Activated naive CD4-positive, alpha-beta T cell treated with anti-CD3 and anti-CD28 coated beads, Interleukin-2, amount 10 ng/mL, durations not matched to agents 7 days and 5 days (primary cell): ENCODE results near the gene TPSD1.
"Not testable (repeated sequence)": the region's sequence is repeated elsewhere in the genome, so short reads cannot be mapped to it uniquely, and the experiment has no call there.

Experiments
- CTCF ChIA-PET: fragments of 350-600 bp; sonication (Branson Sonifier 250); formaldehyde crosslinking; loops from one replicate; lab custom pipeline; 2021; ENCODE audit warnings: antibody characterized with exemption; lab: Charles Lee
- DNase-seq: peaks from one replicate; pipeline ENCODE4 v3.0.0-alpha.2; 2020
- H3K27ac Mint-ChIP-seq: one replicate; pipeline ENCODE4 v1.8.0; 2021; ENCODE audit warnings: mild to moderate bottlenecking, moderate library complexity, mixed read lengths
- H3K27me3 Mint-ChIP-seq: one replicate; pipeline ENCODE4 v1.8.0; 2021; ENCODE audit warnings: mild to moderate bottlenecking, mixed read lengths
- H3K36me3 Mint-ChIP-seq: one replicate; pipeline ENCODE4 v1.8.0; 2021; ENCODE audit warnings: mixed read lengths
- H3K4me1 Mint-ChIP-seq: one replicate; pipeline ENCODE4 v1.8.0; 2021; ENCODE audit warnings: mixed read lengths
- H3K4me3 Mint-ChIP-seq: one replicate; pipeline ENCODE4 v1.8.0; 2021; ENCODE audit warnings: mild to moderate bottlenecking, moderate library complexity, mixed read lengths
- H3K9me3 Mint-ChIP-seq: one replicate; pipeline ENCODE4 v1.8.0; 2021; ENCODE audit warnings: mixed read lengths

The TPSD1 gene

DNA sequence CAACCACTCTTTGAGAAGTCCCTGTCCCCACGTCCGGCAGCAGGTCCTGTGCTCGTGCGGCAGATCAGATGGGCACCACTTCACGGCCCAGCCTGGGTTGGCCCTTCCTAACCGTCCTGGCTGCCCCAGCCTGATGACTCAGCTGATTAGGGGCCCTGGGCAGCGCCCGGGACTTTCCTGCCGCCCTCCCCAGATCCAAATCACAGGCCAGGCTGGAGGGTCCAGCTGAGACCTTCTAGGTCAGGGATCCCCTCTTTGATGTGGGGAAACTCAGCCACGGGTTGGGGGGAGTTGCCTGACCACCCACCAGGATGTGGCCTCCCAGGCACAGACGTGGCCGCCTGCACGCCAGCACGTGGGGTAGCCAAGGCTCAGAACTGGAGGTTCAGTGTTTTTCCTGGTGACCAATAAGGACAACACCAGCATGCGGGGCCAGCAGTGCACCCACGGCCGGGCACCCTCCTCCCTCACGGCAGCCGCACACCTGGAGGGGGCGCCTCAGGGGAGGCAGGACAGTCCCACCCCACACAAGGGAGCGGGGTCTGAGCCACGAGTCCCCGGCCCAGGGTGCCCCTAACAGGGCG lies 30.0 kb upstream of the TPSD1 start:
- H3K27ac Mint-ChIP-seq, CTCF ChIA-PET, H3K36me3 Mint-ChIP-seq, H3K4me1 Mint-ChIP-seq, H3K27me3 Mint-ChIP-seq, H3K4me3 Mint-ChIP-seq, H3K9me3 Mint-ChIP-seq, DNase-seq: not testable (repeated sequence)

DNA sequence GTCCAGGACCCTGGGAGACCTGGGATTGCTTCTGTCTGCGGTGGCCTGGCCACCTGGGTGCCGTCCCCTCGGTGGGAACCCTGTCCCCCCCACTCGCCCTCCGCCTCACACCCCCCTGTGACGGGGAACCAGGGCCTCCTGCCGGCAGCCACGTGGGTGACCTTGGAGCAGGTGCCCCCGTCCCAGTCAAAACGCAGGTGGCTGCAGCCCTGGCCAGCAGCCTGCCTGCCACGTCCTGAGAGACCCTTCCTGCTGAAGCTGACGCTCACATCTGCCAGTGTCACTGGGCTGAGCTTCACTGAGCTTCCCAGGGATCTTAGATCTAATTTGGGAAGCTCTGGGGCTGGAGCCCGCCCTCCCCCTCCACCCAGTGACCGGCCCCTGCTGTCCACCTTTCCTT lies 29.2 kb upstream of the TPSD1 start:
- H3K27ac Mint-ChIP-seq, H3K9me3 Mint-ChIP-seq, H3K27me3 Mint-ChIP-seq, DNase-seq, H3K4me1 Mint-ChIP-seq, CTCF ChIA-PET, H3K4me3 Mint-ChIP-seq, H3K36me3 Mint-ChIP-seq: not testable (repeated sequence)

DNA sequence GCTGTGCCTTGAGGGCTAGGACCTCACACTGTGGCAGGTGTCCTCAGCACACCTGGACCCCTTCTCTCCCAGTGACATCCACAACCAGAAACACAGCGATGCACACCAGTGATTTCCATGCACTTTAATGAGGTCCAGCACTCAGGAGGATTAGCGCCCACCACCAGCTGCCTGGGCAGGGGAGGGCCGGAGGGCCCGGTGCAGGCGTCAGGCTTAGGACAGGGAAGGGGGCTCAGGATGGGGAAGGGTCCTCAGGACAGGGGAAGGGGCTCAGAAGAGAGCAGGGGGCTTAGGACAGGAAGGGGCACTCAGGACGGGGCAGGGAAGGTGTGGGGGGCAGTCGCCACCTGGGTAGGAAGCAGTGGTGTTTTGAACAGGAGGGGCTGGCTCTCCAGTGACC lies 27.6 kb upstream of the TPSD1 start:
- H3K9me3 Mint-ChIP-seq, H3K36me3 Mint-ChIP-seq, H3K27ac Mint-ChIP-seq, H3K27me3 Mint-ChIP-seq, H3K4me1 Mint-ChIP-seq, CTCF ChIA-PET, H3K4me3 Mint-ChIP-seq, DNase-seq: not testable (repeated sequence)

DNA sequence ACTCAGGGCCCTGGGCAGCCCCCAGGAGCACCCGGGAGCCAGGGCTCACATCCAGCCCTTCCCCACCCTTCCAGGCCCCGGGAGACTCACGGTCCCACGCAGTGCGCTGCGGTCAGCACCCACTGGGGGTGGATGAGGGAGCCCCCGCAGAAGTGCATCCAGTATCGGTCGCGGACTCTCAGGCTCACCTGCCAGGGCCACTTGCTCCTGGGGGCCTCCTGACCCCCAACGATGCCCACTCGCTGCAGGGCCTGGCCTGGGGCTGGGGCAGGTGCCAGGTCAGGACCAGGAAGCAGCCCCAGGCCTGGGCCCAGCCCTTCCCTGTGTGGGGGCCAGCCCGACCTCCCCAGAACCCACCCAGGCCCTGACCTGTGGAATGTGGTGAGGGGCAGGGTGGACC lies 26.4 kb upstream of the TPSD1 start:
- H3K4me3 Mint-ChIP-seq, H3K27me3 Mint-ChIP-seq, H3K36me3 Mint-ChIP-seq, H3K27ac Mint-ChIP-seq, H3K4me1 Mint-ChIP-seq, H3K9me3 Mint-ChIP-seq, DNase-seq, CTCF ChIA-PET: not testable (repeated sequence)

DNA sequence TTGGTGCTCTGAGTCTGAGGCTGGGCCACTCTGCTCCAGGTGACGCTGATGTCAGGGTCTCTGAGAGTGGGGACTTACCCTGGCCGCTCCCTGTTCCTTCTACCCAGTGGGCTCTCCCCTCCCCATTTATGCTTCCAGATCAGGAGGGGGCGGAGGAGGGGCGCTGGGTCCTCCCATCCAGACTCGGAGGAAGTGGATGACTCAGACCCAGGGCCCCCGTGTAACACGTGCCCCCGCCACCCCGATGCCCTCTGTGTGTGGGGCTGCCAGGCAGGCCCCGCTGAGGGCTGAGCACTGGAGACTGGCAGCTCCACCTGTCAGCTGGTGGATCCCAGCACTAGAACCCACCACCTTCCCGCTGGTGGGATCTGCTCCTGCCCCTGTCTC lies 25.8 kb upstream of the TPSD1 start, which contains the start of gene TPSB2:
TPSB2 (minus strand) TSS at position 101 of the 387 bp plus-strand sequence. CDS start 233 bp downstream, outside the sequence.
- H3K4me3 Mint-ChIP-seq, H3K36me3 Mint-ChIP-seq, H3K9me3 Mint-ChIP-seq, H3K27ac Mint-ChIP-seq, CTCF ChIA-PET, DNase-seq, H3K27me3 Mint-ChIP-seq, H3K4me1 Mint-ChIP-seq: not testable (repeated sequence)

DNA sequence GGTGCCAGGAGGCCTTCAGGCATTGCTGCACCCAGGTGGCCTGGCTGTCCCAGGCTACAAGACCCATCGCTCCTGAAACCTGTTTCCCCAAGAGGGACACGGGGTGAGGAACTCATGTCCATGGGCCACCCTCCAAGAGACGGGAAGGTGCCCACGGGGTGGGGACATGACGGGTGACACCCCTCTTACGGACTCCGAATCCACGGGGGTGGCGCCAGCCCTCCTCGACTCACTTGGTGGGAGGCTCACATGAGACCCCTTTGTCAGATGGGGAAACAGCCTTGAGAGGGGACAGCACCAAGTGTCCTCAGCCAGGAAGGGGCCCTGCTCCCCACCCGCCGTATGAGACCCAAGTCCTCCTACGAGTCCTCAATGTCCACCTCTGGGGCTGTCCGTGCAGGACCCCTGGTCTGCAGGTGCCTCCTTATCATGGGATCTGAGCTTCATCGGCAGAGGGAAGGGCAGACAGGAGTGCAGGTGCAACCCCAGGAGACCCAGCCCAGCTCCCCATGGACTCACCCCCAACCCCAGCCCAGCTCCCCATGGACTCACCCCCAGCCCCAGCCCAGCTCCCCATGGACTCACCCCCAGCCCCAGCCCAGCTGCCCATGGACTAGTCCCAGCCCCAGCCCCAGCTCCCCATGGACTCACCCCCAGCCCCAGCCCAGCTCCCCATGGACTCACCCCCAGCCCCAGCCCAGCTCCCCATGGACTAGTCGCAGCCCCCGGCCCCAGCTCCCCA lies 25.2 kb upstream of the TPSD1 start:
- H3K4me1 Mint-ChIP-seq, H3K36me3 Mint-ChIP-seq, CTCF ChIA-PET: not testable (repeated sequence)

DNA sequence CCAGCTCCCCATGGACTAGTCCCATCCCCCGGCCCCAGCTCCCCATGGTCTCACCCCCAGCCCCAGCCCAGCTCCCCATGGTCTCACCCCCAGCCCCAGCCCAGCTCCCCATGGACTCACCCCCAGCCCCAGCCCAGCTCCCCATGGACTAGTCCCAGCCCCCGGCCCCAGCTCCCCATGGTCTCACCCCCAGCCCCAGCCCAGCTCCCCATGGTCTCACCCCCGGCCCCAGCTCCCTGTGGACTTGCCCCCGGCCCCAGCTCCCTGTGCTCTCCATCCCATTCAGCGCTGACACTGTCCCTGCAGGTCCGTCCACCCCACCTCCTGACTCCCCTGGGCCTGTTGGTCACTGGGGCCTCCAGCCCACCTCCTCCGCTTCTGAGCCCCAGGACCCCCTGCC lies 24.6 kb upstream of the TPSD1 start:
- H3K27me3 Mint-ChIP-seq, CTCF ChIA-PET: not testable (repeated sequence)

More for the DNA sequence above, 25.2 kb upstream of the TPSD1 start:
- H3K9me3 Mint-ChIP-seq, DNase-seq, H3K27me3 Mint-ChIP-seq, H3K4me3 Mint-ChIP-seq, H3K27ac Mint-ChIP-seq: not testable (repeated sequence)

DNA sequence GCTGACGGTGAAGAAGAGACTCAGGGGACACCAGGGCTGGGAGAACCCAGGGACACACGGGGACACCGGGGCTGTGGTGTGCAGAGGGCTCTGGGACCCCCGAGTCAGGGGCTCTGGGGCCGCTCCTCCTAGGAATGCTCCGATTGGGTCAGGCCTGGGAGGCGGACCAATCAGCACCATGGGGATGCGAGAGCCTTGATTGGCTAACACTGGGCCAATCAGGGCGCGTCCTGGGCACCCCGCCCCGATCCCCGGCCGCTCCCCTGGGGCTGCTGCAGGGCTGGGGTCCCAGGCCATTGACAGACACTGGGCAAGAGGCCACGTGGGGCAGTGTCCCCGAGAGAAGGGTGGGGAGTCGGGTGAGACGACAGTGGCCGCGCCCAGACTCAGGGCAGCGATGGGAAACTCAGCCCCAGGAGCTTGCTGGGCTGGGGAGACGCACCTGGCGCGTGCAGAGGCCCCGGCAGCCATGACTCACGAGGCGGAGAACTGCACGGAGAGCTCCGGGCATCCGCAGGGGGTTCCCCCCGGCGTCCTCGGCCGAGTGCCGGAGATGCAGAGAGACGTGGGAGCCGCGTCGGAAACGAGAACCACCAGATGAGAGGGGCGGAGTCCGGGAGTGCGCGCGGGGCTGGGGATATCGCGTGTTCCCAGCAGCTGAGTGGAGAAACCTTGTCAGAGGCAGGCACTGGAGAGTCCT lies 23.7 kb upstream of the TPSD1 start:
- H3K27ac Mint-ChIP-seq, H3K9me3 Mint-ChIP-seq, H3K36me3 Mint-ChIP-seq, H3K4me3 Mint-ChIP-seq, H3K4me1 Mint-ChIP-seq, H3K27me3 Mint-ChIP-seq, CTCF ChIA-PET, DNase-seq: not testable (repeated sequence)

More for the DNA sequence above, 24.6 kb upstream of the TPSD1 start:
- not testable (repeated sequence) for H3K27ac Mint-ChIP-seq, H3K9me3 Mint-ChIP-seq, DNase-seq, H3K36me3 Mint-ChIP-seq, H3K4me3 Mint-ChIP-seq, H3K4me1 Mint-ChIP-seq

DNA sequence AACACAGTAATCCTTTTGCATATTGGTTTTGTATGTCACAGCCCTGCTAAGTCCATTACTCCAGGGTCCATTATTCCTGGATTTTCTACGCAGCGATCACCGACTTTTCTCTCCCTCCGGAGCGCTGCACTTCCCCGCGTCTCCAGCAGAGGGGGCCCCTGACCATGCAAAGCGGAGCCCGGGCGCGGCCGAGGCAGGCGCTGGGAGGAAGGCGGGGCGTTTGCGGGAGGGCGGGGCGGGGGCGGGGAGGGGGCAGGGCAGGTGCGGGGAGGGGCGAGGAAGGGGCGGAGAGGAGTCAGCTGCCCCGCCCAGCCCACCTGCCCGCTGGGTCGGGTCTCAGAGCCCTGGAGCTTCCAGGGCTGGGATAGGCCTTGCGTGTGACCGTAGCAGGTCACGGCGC lies 19.2 kb upstream of the TPSD1 start:
- H3K27ac Mint-ChIP-seq = not testable (repeated sequence)

DNA sequence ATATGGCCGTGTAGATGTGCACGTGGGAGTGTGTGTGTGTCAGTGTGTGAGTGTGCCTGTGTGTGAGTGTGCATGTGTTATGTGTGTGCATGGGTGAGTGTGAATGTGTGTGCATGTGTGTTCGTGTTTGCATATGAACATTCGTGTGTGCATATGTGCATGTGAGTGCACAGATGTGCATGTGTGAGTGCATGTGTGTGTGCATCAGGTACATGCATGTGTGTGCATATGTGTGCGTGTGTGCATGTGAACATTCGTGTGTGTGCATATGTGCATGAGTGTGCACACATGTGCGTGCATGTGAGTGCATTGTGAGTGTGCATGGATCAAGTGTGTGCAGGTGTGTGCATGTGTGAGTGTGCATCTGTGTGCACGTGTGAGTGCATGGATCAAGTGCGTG lies 17.9 kb upstream of the TPSD1 start:
- CTCF ChIA-PET = no interaction called here
- no peaks in the 10 kb centered on the region for H3K4me1 Mint-ChIP-seq
- no peaks in the 10 kb centered on the region for H3K36me3 Mint-ChIP-seq
- no peak for DNase-seq
- H3K9me3 Mint-ChIP-seq = peaks cover 4% of the 10 kb centered on the region
- H3K27me3 Mint-ChIP-seq = no peaks in the 10 kb centered on the region
- H3K27ac Mint-ChIP-seq = no peak overlapping the region
- H3K4me3 Mint-ChIP-seq = no peak overlapping the region

More for the DNA sequence above, 19.2 kb upstream of the TPSD1 start:
- H3K9me3 Mint-ChIP-seq, DNase-seq, H3K36me3 Mint-ChIP-seq, CTCF ChIA-PET, H3K4me1 Mint-ChIP-seq, H3K4me3 Mint-ChIP-seq, H3K27me3 Mint-ChIP-seq: not testable (repeated sequence)

DNA sequence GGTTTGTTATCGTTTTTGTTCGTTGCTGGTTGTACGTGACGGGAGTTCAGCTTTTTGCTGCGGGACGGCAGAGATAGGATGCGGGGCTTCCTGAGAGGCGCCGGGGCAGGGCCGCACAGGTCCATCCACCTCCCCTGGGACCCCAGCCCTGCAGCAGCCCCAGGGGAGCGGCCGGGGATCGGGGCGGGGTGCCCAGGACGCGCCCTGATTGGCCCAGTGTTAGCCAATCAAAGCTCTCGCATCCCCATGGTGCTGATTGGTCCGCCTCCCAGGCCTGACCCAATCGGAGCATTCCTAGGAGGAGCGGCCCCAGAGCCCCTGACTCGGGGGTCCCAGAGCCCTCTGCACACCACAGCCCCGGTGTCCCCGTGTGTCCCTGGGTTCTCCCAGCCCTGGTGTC lies 17.0 kb upstream of the TPSD1 start:
- CTCF ChIA-PET, H3K4me3 Mint-ChIP-seq, H3K9me3 Mint-ChIP-seq, H3K27me3 Mint-ChIP-seq, H3K4me1 Mint-ChIP-seq, H3K27ac Mint-ChIP-seq, H3K36me3 Mint-ChIP-seq, DNase-seq: not testable (repeated sequence)

DNA sequence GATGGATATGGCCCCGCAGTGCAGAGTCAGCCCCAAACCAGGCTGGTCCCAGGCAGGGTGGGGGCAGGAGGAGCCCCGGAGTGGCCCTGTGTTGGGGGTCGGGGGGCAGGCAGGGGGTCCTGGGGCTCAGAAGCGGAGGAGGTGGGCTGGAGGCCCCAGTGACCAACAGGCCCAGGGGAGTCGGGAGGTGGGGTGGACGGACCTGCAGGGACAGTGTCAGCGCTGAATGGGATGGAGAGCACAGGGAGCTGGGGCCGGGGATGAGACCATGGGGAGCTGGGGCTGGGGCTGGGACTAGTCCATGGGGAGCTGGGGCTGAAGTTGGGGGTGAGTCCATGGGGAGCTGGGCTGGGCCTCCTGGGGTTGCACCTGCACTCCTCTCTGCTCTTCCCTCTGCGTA lies 16.3 kb upstream of the TPSD1 start:
- H3K27me3 Mint-ChIP-seq, CTCF ChIA-PET, H3K9me3 Mint-ChIP-seq, DNase-seq, H3K4me1 Mint-ChIP-seq, H3K36me3 Mint-ChIP-seq, H3K27ac Mint-ChIP-seq, H3K4me3 Mint-ChIP-seq: not testable (repeated sequence)

DNA sequence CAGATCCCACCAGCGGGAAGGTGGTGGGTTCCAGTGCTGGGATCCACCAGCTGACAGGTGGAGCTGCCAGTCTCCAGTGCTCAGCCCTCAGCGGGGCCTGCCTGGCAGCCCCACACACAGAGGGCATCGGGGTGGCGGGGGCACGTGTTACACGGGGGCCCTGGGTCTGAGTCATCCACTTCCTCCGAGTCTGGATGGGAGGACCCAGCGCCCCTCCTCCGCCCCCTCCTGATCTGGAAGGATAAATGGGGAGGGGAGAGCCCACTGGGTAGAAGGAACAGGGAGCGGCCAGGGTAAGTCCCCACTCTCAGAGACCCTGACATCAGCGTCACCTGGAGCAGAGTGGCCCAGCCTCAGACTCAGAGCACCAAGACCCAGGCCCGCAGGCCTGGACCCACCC lies 15.4 kb upstream of the TPSD1 start, which contains the start of gene TPSAB1:
TPSAB1 (plus strand) TSS at position 270 of the 400 bp plus-strand sequence. CDS start 234 bp downstream, outside the sequence.
- H3K4me1 Mint-ChIP-seq, H3K27me3 Mint-ChIP-seq, DNase-seq, H3K9me3 Mint-ChIP-seq, H3K27ac Mint-ChIP-seq, H3K36me3 Mint-ChIP-seq, H3K4me3 Mint-ChIP-seq, CTCF ChIA-PET: not testable (repeated sequence)

DNA sequence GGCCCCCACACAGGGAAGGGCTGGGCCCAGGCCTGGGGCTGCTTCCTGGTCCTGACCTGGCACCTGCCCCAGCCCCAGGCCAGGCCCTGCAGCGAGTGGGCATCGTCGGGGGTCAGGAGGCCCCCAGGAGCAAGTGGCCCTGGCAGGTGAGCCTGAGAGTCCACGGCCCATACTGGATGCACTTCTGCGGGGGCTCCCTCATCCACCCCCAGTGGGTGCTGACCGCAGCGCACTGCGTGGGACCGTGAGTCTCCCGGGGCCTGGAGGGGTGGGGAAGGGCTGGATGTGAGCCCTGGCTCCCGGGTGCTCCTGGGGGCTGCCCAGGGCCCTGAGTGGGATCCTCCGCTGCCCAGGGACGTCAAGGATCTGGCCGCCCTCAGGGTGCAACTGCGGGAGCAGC lies 14.8 kb upstream of the TPSD1 start:
- H3K4me3 Mint-ChIP-seq, CTCF ChIA-PET, DNase-seq, H3K36me3 Mint-ChIP-seq, H3K9me3 Mint-ChIP-seq, H3K4me1 Mint-ChIP-seq, H3K27ac Mint-ChIP-seq: not testable (repeated sequence)
- peaks cover 12% of the 10 kb centered on the region for H3K27me3 Mint-ChIP-seq

DNA sequence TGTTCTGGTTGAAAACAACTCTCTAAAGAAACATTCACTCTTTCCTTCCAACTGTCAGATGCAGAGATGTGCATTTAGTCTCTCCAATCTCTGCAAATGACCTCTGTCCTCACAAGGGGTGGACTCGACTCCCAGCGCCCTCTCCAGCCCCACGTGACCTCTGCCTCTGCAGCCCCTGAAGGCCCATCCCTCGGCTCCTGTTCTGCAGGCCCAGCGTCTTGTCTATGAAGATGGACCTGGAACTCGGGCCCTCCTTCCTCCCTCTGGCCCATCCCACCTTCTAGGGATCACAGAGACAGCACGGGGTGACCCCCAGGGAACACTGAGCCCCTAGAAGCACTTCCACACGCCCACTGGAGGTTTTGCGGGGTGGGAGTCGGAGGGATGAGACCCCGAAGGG lies 12.5 kb upstream of the TPSD1 start:
- H3K27me3 Mint-ChIP-seq = peaks cover 27% of the 10 kb centered on the region
- H3K4me3 Mint-ChIP-seq, H3K36me3 Mint-ChIP-seq, H3K4me1 Mint-ChIP-seq, DNase-seq, H3K9me3 Mint-ChIP-seq, H3K27ac Mint-ChIP-seq, CTCF ChIA-PET: not testable (repeated sequence)
